HG03175 (cell line): ENCODE measurements around the gene VTI1A.

Experiments used
- ATAC-seq: cut with Tn5 transposase; IDR thresholded peaks from one replicate; pipeline ENCODE4 v1.9.1; 2021; ENCODE audit warnings: mild to moderate bottlenecking, moderate library complexity; ENCODE audit not compliant: unreplicated experiment

Gene VTI1A

GRCh38 chr10:112502536-112502935, 55.5 kb downstream of the VTI1A start:
- no peak for ATAC-seq

DNA sequence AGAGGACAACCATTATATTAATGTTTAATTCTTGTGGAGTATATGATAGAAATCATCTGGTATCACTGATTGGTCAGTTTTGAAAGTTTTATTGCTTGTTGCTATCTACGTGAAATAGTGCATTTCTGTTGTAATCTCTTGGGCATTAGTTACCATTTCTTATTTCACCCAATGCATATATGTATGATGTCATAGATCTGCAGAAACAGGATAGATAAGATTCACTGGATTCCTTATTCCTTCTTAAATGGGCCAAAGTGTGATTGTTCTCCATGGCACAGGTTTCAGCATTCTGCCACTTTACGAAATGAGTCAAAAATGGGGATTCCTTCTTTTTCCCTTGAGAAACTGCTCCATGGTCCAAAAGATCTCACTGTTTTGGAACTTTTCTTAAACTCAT, 56.6 kb downstream of the VTI1A start:
- no peak for ATAC-seq

DNA sequence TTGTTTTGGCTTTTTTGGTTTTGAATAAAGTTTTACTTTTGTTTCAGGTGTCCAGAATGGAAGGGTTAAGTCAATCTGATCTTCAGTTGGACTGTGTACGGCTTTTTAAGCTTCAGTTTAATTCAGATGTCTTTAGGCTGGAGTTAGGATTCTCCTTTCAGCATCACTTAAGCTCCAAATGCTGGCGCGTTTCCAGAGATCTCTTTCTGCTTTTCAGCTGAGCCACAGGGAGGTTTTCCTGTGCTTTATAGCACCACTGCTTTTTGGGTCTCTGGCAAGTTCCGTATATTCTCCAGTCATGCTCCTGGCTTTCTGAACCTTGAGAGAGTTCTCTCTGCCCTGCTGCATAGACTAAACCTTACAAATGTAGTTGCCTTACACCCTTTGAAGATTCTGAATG, 60.0 kb downstream of the VTI1A start:
- ATAC-seq = no peak

DNA sequence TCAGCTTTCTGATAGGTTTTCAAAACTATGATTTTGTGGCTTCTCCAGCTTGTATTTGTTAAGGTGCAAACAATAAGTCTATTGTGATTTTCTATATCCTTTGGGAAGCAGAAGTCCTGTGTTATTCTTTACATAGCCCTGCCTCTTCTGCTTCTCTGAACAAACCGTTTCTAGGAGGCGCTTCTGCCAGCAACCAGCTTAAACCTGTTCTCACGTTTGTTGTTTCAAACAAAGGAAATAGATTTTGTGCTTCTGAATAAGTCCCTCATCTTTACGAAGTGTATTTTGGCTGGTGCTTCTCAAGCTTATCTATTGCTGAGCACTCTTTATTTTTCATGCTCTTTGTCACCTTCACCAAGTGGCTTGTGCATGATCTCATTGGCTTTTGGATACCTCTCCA, 61.0 kb downstream of the VTI1A start:
- no peak for ATAC-seq

- no peak for ATAC-seq
Observed at GRCh38 chr10:112509558-112510291, 62.7 kb downstream of the VTI1A start.

GRCh38 chr10:112510384-112510783, 63.4 kb downstream of the VTI1A start:
- ATAC-seq = no peak

DNA sequence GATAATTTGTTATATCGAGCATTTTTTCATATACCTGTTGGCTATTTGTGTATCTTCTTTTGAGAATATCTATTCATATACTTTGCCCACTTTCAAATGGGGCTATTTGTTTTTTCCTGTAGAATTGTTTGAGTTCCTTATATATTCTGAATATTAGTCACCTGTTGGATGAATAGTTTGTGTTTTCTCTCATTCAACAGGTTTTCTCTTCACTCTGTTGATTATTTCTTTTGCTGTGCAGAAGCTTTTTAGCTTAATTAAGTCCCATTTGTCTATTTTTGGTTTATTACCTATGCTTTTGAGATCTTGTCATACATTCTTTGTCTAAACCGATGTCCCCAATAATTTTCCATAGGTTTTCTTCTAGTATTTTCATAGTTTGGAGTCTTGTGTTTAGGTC, 65.3 kb downstream of the VTI1A start:
- ATAC-seq = no peak

DNA sequence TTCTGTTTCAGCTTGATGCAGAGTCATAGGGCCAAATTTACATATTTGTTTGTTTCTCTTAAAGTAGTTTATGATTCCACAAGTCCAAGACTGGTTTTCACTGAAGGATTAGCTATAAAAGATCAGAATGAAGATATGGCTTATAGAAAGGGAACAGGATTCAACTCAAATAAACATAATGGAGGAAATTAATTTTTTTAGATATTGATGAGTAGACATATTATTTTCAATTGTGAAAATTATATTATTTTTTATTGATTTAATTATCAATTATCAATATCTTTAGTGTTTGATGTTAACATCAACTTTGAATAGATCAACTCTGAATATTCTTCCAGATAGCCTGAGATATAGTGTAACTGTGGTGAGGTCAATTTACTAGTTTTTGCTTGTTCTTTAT, 68.1 kb downstream of the VTI1A start:
- ATAC-seq = no peak

GRCh38 chr10:112515852-112516251, 68.8 kb downstream of the VTI1A start:
- ATAC-seq = no peak

- no peak for ATAC-seq
Observed at GRCh38 chr10:112517451-112517862, 70.4 kb downstream of the VTI1A start.

DNA sequence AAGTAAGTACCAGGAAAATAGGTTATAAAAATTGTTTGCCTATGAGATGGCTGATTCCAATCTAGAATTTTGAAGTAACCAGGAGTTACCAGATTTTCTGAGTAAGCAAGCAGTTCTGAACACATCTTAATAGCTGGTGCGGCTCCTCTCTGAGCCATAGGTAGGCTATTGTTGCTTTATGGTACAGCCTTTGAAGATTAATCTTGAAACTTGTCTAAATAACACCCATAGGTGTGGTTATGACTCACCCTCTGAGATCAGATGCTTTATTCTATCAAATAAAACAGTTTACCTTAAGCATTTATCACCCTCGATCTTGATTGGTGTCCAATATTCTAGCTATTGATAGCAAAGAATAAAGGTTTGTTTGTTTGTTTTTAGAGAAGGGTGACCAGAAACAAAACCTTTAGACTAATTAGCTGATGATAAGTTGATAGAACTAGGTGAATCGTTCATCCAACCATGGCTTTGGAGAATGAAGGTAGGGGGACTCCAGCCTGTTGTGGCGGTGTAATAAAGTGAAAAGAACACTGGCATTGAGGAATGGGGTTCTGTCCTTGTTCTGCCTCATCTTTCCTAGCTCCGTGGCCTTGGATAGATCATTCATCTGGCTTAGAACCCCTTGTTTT, 72.2 kb downstream of the VTI1A start:
- peak; percentile 65 for ATAC-seq

DNA sequence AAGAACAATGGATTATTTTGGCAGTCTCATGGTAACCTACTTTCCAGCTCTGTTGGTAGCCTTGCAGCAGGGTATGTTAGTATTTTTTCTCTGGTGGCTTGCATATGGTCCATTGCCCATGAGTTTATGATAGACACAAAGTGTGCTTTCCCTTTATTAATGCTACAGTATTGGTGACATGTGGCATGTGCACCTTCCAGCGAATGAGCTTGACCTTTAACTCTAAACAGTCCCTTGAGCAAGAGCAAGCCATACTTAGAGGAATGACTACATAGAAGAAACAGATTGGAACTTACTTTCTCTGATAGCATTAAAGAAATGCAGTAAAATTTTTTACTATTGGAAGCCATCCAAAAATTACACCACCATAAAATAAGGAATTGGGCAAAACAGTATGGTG, 73.9 kb downstream of the VTI1A start:
- no peak for ATAC-seq

DNA sequence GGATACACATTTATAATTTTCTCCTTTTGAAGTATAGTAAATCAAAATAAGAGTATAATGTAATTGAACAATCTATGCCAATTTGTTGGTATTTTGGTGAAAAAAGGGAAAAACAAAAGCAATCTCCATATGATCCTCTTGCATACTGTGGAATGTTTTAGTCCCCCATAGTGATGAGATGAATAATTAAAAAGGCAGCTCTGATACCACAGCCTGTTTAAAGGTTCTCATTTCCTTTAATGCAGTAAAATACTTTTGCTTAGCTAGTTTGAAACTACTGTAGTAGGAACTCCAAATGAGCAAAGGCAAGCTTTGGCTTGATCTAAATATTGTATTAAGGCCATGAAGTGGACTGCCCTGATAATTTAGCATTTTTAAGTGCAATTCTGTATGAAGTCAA, 77.6 kb downstream of the VTI1A start:
- ATAC-seq = no peak

- no peak for ATAC-seq
Observed at GRCh38 chr10:112525200-112525599, 78.2 kb downstream of the VTI1A start.

- peak; percentile 91 for ATAC-seq
Observed at GRCh38 chr10:112526139-112526538, 79.1 kb downstream of the VTI1A start.

DNA sequence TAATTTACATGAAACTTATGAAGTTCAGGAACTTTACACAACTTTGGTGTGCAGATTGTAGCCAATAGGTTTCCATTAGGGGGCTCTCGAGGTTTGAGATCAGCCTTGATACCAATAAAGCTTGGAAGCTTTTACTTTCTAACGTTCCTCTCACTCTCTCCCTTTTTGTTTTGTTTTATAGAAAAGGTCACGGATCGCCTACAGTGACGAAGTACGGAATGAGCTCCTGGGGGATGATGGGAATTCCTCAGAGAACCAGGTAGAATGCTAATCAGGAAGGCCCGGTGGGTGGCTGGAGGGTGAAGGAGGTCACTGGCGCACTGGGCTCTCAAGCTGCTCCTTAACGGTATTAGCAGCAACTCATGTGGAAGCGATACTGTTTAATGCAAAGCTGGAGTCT, 79.9 kb downstream of the VTI1A start:
- ATAC-seq = no peak

DNA sequence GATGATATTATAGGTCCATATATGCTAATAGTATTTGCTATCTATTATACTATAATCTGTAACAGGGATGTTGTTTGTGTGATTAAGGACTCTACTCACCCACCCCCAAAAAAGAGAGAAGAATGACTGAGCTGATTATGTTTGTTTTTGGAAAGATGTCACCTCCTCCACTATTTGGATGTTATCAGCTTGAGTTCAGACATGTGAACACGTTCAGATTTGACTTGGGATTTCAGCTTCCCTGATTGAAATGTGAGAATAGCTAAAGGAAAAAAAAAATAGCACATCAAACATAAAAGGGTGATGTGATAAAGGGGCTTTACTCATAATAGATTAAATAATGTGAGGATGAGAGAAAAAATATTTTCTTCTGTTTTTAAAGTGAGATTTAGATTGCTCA, 81.2 kb downstream of the VTI1A start:
- ATAC-seq = no peak

DNA sequence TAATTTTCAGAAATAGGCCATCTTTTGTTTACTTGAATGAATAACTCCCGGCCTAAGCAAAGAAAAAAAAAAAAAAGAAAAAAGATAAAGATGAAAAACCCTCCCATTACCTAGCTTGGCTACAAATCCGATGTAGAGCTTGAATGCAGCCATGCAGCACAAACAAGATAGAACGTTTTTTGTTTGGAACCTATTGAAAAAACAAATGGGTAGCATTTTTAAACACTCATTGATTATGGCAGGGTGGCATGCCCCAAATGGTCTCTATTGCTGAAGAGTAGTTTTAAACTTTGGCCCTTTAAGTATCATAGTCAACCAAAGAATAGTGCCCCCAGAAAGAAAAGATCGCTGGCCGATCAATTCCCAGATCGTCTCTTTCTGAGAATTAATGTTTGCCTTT, 84.4 kb downstream of the VTI1A start:
- no peak for ATAC-seq

DNA sequence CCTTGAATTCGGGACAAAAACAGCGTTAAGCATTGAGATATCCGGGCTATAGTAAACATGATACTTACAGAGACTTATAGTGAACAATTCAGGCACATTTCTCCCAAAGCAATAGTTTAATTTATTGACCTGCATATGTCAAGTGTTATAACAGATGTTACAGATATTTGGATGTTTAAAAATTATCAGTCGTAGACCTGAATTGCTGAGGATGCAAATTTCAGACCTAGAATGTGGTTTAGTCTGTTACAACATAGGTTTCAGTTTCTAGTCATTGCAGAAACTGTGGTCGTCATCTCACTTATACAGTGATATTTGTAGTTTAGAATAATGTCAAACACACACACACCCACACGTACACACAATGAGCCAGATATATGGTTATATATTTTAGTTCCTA, 85.2 kb downstream of the VTI1A start:
- ATAC-seq = peak; percentile 100

DNA sequence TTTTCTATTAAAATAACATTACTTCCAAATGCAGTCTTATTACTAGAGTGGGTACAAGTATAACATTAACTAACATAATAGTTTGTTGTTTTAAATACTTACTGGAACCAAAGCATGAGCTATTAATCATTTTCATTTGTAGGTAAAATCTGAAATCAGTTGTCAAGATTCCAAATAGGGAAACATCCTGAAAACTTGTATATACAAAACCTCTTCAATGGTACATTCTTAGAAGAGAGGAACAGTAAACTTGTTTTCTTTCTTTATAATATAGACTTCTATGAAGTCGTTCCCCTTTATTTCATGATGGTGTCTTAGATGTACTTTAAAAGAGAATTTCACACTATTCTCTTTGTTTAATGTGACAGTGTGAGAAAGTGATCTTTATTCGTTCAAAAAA, 85.9 kb downstream of the VTI1A start:
- ATAC-seq = no peak

DNA sequence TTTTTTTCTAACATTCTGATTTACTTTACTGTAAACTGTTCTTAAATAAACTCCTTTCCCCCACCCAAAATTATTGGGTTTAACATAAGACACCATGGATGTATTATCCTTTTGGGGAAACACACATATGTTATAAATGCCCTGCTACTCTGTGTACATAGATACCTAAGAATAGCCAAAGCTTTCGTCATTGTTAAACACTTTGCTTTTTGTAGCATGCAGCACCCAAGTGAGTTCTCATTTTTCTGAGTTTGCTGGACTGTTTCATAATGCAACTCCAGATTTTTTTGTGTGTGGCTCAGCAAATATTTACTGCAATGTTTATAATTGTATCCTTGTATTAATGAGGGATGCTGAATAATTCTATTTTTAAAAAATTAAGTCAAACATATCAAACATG, 86.9 kb downstream of the VTI1A start:
- ATAC-seq = no peak

- ATAC-seq = peak; percentile 31
Observed at GRCh38 chr10:112535531-112535951, 88.5 kb downstream of the VTI1A start.

DNA sequence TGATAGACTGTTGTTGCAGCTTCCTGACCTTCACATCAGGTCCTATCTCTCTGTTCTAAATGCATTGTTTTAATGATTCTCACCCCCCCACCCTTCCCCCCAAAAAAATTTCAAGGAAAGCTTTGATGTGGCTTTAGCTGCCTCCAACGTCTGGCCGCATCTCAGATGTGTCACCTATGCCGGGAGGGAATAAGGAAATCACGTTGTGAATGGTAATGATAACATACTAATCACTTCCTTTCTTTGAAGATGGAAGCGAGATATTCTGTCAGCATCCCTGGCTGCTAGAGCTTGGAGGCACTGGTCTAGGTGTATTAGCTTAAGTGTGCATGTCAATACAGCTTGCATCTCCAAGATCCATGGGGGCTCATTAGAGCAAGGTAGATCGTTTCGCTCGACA, 89.6 kb downstream of the VTI1A start:
- ATAC-seq = no peak
